ACHN (cell line): Measurements from ENCODE around the gene SDC3.
"Not testable (repeated sequence)": the region's sequence is repeated elsewhere in the genome, so short reads cannot be mapped to it uniquely, and the experiment has no call there.

ENCODE experiments used
- DNase-seq: peaks from one replicate; pipeline ENCODE4 v3.0.0-alpha.2; 2015
- in situ Hi-C: cut with HindIII; loops from 2 replicates; pipeline ENCODE4 v1.10.0; 2017; ENCODE audit warnings: low sequenced_read_pairs, low pct_ligation_motif_present, low pct_unique_long_range_greater_than_20kb

SDC3 gene, protein sequence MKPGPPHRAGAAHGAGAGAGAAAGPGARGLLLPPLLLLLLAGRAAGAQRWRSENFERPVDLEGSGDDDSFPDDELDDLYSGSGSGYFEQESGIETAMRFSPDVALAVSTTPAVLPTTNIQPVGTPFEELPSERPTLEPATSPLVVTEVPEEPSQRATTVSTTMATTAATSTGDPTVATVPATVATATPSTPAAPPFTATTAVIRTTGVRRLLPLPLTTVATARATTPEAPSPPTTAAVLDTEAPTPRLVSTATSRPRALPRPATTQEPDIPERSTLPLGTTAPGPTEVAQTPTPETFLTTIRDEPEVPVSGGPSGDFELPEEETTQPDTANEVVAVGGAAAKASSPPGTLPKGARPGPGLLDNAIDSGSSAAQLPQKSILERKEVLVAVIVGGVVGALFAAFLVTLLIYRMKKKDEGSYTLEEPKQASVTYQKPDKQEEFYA

DNA sequence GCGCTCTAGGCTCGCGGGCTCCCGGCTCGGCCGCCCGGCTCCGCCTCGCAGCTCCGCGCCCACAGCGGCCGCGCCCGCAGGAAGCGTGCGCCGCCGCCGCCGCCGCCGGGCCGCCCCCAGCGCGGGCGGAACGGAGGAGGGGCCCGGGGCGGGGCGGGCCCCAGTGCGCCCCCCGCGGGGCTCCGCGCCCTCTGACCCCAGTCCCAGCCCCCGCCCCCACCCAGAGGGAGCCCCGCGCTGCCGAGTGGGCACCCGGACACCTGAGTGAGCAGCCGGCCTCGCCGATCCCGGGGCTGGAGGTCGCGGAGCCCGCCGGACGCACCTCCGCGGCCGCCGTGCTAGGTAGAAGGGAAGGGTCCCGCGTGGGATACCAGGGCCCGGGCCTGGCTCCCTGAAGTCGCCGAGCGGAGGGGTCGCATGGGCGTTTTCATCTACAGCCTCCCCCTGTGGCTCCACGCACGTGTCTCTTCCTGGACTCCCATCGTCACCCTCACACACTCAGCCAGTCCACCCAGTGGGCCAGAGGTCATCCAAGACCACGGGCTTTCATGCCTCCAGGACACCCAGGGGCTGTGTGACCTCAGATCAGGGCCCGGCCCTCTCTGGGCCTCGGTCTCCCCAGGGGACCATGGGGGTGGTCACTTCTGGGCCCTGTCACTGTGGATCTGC, at the start of gene SDC3:
Gene SDC3 (minus strand): TSS at position 63 of the 669 bp plus-strand sequence. CDS start 172 bp downstream, outside the sequence.
- peak; percentile 37 for DNase-seq
- in situ Hi-C loops, result loop anchor here (25.0 kb wide), 1 partner anchor 97 kb away; no protein-coding TSS in a partner anchor

DNA sequence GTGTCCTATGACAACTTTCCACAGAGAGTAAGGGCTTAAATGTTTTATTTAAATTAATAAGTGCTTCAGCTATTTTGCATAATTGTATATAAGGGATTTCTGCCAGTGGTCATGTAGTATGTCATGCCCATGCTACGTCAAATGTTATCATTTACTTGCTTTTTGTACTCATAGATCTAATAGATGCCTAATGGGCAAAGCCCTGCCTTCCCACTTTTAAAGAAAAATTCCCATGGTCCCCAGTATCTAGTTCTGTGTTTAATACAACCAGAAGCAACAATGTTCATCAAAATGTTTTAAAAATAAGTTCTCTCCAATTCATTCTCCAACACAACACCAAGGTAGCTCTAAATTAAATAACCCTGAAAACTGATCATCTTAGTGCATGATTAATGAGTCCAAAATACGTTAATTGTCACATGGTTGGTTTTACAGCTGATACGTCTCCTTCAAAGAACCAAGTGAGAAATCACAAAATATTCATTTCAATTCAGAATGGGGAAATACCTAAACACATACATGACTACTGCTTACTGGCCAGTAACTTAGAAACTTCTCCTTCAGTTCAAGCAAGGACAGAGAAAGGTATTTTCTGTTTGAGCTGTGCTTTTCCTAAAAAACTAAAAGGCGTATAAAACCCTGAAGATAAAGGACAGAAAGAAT, 49.1 kb upstream of the SDC3 start:
- in situ Hi-C loops, result no loop called here
- no peak for DNase-seq

DNA sequence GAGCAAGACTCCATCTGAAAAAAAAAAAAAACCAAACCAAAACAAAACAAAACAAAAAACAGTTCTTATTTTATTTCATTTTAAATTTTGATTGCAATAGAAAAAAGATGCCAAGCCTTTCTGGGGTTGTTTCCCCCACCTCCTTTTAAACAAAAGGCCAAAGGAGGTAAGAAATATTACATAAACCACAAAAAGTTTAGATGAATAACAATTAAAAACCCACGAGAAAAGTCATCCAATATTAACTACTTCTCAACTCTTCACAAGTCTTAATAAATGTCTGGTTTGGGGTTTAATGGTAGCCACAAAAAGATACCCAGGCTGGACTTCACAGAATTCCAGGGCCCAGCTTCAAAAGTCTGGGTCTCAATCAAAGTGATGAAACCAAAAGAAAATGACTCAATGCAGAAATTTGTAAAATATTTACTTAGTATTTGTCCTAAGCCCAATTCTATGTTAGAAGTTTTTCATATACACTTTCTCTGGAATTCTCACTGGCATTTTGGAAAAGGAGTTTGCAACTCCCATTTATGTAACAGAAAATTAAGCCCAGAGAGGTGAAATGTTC, 47.0 kb upstream of the SDC3 start:
- in situ Hi-C loops, result no loop called here
- DNase-seq, result no peak

DNA sequence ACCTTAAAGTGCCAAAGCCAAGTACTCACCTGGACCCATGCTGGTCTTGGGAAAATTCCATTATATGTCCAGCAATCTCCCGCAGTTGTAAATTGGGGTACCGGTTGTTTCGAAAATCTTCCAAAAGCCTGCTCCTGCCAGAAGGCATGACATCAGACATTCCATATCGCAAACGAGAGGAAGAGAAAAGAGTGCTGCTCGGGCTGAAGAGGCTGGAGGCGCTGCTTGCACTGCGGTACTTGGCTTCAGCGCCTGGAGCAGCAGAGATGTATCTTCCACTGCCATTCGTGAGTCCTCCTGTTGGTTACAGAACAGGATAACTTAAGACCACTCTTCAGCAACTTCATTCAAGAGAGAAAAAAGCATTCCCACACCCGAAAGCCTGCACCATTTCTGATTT, 45.1 kb upstream of the SDC3 start:
- in situ Hi-C loops, result no loop called here

DNA sequence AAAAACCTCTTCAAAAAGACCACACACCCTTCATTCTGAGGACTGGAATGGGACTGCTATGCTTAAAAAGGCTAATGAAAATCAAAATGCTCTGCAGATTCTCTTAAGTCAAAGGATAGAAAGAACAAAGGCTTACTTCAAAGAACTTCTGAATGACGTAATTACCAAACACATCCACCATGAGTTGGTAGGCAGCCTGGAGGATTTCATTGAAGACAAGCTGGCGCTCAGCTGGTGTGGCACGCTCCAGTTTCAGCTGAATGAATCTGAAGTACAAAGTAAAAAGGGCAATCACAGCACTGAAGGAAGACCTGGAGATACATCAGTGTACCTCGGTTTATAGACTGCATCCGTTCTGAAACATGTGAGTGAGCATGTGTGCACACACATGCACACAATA, 43.5 kb upstream of the SDC3 start:
- DNase-seq, result no peak
- in situ Hi-C loops, result no loop called here

More for the DNA sequence above, 45.1 kb upstream of the SDC3 start:
- no peak for DNase-seq

DNA sequence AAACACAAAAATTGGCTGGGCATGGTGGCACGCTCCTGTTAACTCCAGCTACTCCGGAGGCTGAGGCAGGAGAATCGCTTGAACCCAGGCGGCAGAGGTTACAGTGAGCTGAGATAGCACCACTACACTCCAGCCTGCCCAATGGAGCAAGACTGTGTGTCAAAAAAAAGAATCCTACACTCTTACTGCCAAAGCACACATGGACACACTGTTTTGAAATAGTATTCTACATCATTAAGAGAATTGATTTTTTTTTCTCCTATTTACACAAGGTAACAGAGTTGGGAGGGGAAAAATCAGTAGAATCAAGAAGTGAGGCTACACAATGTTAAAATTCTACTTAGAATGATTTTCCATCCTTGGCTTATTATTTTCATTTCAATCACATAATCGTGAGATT, 42.1 kb upstream of the SDC3 start:
- in situ Hi-C loops, result no loop called here
- no peak for DNase-seq

DNA sequence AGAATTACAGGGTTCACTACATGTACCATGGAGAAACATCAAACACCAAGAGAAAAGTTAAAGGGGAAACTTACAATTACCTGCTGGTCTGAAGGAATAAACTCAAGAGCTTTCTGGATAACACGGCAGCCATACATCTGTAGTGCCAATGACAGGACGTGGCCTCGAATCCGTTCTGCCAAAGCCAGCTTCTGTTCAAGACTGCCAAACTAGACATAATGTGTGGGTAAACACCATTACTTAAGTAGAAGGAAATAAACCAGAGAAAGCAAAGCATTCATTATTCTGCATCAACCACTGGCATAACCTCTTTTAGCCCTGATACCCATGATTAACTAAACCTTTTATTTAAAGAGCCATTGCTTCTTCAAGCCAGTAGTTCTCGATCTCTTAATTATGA, 41.5 kb upstream of the SDC3 start:
- no peak for DNase-seq
- in situ Hi-C loops, result no loop called here

DNA sequence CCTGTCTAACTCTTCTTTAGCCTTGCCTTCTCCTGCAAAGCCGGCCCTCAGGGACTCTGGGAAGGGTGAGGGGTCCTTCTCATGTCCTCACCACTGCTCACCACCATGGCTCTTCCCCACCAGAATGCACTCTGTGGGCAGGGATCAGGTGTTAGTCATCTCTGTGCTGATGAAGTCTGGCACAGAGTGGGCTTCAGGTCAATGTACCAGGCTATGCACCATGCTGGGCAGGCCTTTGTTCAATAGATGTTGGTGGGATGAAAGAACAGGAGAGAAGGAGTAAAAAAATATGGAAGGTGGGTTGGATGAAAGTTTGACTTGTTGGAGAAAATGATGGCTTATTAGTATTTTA, 40.9 kb upstream of the SDC3 start:
- DNase-seq, in situ Hi-C loops: not testable (repeated sequence)

DNA sequence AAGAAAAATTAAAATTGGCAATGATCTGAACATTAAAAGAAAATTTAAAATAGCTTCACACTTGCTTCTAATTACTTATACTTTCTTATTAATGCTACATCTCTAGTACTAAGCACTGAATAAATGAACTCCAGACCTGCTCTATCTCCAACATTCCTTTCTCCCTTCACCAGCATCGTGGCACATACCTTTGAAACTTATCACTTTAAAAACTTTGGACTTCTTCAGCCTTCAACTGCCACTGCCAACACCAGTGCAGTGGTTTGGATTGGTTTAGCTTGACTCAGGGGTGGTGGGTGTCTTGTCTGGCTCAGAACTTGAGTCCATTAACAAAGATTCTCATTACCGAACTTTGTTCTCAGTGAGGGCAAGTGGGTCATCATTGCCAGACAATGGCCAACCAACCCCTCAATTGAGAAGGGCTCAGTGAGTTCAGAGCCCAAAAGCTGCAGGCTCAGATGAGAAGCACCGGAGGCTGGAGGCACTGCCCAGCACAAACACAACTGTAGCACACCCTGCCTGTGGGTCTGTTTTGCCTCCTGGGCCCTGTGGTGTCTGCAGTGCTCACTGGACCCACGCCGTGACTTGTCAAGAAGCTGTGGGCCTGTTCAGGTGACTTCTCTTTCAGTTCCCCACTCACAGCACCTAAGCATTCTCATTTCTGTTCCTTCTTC, 40.4 kb upstream of the SDC3 start:
- not testable (repeated sequence) for DNase-seq

DNA sequence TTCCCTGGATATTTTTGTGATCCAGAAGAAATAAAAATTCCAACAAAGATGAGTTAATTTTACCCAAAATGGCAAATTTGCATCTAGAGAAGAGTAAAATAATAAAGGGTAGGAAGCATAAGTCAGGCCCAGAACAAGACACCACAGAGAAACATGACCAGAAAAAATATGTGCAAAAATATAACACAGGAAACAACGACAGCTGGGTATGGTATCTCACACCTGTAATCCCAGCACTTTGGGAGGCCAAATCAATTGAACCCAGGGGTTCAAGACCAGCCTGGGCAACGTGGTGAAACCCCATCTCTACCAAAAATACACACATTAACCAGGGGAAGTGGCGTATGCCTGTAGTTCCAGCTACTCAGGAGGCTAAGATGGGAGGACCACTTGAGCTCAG, 39.7 kb upstream of the SDC3 start:
- no peak for DNase-seq
- in situ Hi-C loops, result no loop called here

More for the DNA sequence above, 40.4 kb upstream of the SDC3 start:
- in situ Hi-C loops, result not testable (repeated sequence)

DNA sequence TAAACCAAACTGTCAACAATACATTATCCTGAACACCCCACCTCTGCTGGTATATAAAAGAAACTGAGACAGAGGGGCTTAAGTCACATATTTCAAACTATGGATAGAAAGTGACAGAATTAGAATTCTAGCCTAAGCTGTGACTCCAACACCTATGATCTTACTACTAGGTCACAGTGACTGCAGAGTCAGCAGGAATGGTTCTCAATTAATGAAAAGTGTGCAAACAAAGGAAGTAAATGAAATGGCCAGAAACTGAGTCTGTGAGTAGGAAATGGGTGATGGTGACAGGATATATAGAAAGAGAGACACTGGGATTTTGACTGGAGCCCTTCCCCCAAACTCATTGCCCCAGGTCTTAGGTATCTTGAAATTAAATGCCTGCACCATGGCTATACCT, 38.7 kb upstream of the SDC3 start:
- in situ Hi-C loops, result no loop called here
- DNase-seq, result no peak

DNA sequence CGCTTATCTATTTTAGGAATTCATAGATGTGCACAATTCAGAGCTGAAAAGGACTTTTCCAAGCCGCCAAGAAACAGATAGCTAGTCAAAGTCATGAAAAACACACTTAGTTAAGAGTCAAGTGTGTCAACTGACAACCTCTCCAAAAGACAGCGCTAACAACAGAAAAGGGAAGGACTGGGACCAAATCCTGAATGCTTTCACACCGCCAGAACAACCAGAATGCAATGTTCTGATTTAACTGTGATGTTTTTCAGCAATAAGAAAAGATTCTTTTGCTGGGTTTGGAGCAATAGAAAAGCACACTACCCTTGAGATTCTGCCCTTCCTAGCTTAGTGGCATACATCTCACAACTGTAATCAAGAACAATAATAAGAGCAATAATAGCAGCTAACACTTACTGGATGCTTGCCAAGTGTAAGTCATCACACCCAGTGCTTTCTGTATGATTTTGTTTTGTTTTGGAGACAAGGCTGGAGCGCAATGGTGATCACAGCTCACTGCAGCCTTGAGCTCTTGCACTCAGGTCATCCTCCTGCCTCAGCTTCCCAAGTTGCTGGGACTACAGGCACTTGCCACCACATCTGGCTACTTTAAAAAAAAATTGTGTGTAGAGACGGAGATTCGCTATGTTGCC, 33.9 kb upstream of the SDC3 start:
- no peak for DNase-seq
- in situ Hi-C loops, result no loop called here

DNA sequence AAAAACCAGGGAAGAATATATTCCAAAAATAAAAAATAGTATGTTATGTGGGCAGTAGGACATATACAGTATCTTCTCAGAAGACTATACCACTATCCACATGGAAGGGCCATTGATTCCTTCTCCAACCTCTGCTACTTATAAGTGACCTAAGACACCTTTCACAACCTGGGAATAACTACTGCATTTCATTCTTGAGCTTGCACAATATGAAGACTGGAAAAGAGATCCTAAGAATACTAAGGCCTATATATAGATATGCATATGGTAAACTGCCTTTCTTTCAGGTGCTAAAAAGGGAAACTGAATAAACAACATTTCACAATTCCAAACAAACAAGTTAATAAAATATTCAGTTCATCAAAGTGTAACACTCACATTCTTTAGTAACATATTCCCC, 32.0 kb upstream of the SDC3 start:
- no peak for DNase-seq
- in situ Hi-C loops, result no loop called here

DNA sequence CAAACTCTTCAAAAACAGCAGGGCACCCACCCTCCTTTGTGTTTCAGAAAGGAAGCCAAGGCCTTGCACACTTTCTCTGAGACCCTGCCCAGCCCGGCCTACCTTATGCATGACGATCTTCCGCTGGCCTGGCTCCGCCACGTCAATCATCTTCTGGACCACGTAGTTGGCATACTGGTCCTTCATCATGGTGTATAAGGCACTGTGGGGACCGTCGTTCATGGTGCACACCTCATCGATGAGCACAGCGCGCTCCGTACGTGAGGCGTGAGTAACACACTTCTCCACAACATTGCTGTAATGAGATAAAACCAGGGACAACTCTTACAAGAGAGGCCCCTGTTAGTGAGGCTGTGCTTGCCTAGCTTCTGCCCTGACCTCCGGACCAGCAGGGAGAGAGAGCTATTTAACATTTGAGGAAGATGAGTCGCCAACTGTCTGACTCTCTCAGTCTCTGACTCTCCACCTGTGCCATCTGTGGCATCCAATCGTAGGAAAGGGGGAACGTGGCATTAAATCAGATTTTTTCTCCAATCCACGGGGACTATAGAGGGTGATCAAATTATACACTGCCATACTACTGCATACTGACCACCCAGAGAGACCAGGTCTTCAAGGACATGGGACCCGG, 28.1 kb upstream of the SDC3 start:
- DNase-seq, result no peak
- in situ Hi-C loops, result no loop called here

DNA sequence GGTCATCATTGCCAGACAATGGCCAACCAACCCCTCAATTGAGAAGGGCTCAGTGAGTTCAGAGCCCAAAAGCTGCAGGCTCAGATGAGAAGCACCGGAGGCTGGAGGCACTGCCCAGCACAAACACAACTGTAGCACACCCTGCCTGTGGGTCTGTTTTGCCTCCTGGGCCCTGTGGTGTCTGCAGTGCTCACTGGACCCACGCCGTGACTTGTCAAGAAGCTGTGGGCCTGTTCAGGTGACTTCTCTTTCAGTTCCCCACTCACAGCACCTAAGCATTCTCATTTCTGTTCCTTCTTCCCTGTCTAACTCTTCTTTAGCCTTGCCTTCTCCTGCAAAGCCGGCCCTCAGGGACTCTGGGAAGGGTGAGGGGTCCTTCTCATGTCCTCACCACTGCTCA, 27.2 kb upstream of the SDC3 start:
- DNase-seq, in situ Hi-C loops: not testable (repeated sequence)

DNA sequence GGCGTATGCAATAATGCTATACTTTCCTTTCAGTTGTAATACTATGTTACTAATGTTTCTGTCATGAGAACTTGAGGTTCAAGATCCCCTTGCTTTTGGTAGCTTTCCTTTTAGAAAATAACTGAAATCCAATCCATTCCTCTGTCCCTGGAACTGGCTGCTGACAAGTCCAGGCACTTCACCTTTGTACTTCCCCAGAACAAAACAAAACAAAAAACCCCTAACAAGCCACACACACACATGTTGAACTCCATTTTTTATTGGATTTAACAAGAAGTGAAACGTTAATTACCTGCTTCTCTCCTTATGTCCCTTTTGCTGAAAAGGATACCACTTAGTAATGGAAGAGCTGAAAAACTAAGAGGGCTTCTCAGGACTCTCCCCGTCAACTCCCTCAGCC, 26.1 kb upstream of the SDC3 start:
- no peak for DNase-seq
- in situ Hi-C loops, result no loop called here

DNA sequence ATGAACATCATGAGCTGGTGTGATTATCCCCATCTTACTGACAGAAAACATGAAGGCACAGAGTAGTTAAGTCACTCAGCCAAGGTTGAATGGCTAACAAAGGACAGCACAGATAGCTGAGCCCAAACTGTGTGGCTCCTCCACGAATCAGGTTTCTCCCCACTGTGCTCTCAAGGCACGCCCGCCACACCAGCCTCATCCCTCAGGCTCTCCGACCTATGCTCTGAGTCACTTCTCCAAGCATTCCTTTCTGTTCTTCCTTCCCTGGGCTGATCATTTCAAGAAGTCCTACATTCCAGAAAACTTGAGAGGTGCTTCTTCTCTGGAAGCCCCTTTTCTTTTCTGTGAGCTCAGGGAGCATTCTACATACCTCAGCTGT, 25.3 kb upstream of the SDC3 start:
- peak; percentile 73 for DNase-seq
- in situ Hi-C loops, result no loop called here

DNA sequence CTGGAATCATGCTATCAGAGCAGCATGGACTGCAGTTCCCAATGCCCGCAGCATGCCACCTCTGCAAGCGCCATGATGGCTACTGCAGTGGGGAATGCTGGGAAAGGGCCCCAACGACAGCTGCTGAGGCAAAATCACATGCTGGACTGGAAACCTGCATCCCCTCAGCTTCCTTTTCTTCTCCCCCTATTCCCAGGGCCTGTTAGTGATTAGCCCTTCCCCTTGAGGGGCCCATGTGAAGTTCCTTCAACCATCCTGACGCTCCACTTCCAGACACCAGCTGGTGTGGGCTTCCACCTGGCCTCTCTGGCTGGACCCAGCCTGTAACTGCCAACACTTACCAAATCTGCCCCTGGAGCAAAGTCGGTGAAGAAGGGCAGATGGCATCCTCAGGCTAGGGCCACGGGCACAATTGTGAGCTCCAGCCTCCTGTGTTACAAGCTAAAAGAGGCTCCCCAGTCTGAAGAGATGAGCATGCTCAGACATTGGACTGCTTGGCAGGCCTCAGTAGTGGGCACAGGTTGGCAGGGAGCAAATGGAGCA, 22.1 kb upstream of the SDC3 start:
- no peak for DNase-seq

More for the DNA sequence above, 22.1 kb upstream of the SDC3 start:
- in situ Hi-C loops, result no loop called here
